Femur (tissue), 1 donor: Measurements from ENCODE around the gene MRPL42.
"Not testable (repeated sequence)": the region's sequence is repeated elsewhere in the genome, so short reads cannot be mapped to it uniquely, and the experiment has no call there.

Source experiments
- DNase-seq: peaks from one replicate; pipeline ENCODE4 v3.0.0-alpha.2; 2017

The MRPL42 gene

DNA sequence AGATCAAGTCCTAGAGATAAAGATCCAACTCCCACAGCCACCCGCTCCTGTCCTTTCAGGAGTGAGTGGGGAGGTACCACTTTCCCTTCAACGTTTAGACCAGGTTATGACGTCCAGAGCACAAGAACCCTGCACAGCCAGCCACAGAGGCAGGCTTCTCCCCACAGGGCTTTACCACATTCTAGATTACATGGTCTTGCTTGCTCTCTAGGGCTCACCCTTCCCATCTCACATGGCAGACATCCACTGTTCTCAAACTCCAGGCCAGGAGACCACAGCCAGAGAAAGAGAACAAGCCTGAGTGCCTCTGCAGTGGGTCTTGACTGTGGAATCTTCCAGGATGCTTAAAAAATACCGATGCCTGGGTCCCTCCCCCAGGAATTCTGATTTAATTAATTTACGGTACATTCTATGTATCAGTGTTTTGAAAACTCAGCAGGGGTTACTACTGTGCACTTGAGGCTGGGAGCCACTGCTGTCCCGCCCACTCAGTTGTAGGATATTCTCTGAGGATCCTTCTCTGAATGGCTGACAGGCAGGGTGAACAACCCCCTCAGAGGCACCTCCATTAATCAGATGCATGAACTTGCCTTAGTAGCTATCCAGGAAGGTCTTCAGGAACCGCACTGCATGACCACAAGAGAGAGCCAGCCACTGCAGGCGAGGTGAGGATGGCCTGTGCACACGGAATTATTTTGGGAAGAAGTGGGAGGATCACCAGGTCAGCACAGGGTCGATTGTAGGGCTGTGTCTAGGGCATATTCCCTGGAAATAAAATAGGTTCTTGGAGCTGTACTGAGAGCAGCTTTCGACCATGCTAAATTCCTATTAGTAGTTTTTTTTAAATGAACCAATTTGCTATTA lies 83.7 kb downstream of the MRPL42 start:
- DNase-seq: no peak

DNA sequence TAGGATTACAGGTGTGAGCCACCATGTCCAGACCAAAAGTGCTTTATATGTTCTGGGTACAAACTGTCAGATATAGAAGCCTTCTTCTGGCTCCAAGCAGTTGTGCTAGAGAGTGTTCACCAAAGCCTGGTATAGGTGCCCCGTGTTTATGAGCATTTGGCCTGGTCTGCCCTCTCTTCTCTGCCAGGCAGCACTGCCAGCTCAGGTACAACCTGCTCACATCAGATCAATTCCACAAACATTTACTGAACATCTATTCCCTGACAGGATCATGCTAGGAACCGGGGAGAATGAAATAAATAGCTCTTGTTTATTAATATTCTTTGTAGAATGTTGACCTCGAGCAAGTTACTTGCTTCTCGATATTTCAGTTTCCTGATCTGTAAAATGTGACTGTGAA lies 85.1 kb downstream of the MRPL42 start:
- no peak for DNase-seq

DNA sequence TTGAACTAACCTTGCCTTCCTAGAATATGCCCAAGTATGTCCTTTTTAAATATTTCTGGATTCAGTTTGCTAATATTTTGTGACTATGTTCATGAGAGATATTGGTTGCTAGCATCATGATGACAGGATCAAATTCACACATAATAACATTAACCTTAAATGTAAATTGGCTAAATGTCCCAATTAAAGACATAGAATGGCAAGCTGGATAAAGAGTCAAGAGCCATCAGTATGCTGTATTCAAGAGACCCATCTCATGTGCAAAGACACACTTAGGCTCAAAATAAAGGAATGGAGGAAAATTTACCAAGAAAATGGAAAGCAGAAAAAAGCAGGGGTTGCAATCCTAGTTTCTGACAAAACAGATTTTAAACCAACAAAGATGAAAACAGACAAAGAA lies 90.6 kb downstream of the MRPL42 start:
- not testable (repeated sequence) for DNase-seq

GRCh38 chr12:93558685-93559084 lies 91.4 kb downstream of the MRPL42 start:
- not testable (repeated sequence) for DNase-seq

DNA sequence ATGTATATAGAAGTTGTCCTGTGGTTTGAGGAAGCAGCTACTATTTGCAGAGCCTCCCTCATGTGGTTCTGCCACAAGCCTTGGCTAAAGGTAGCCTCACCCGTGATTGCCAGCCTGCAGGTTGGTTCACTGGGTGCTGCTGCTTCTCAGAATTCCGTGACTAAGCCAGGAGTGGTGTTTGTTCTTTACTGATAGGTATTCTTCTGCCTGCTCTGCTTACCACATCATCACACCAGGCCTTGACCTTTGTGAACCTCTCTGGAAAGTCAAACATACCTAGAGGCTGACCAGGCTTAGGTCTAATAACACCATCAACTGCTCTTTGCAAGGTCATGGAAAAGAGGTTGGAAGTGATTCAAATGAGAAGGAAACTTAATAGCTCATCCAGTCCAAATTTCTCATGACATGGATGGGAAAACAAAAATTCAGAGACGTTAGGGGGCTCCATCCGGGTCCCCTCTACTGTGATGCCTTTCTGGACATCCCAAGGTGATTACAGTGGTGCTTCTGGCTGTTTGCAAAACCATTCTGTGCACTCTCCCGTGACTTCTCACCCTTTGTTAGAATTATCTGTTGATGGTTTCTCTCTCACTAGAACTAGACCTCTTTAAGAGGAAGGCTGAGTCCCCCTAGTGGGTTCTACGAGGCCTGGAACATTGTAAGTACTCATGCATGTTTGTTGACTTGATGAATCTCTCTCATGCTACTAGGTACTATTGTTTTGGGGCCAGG lies 96.7 kb downstream of the MRPL42 start:
- DNase-seq: no peak

- DNase-seq: no peak
These were observed 98.4 kb downstream of the MRPL42 start for GRCh38 chr12:93565760-93566159.
